Dedifferentiated amniotic fluid mesenchymal stem cell (primary cell): Measurements from ENCODE around the gene SYTL3.

Source experiments
- DNase-seq: peaks from one replicate; pipeline ENCODE4 v3.0.0-alpha.2; 2016; ENCODE audit errors: extremely low spot score

SYTL3 gene

GRCh38 chr6:158760618-158761250, 110.9 kb downstream of the SYTL3 start:
- no peak for DNase-seq

GRCh38 chr6:158761746-158762145, 111.9 kb downstream of the SYTL3 start:
- DNase-seq, result no peak

GRCh38 chr6:158762787-158763433, 113.1 kb downstream of the SYTL3 start:
- DNase-seq, result no peak

GRCh38 chr6:158763434-158764182, 113.8 kb downstream of the SYTL3 start:
- DNase-seq, result no peak

GRCh38 chr6:158764183-158764849, 114.5 kb downstream of the SYTL3 start:
- no peak for DNase-seq

- DNase-seq, result no peak
These were observed 115.1 kb downstream of the SYTL3 start for GRCh38 chr6:158764926-158765325.

GRCh38 chr6:158765499-158766068, 115.7 kb downstream of the SYTL3 start:
- DNase-seq, result no peak

- DNase-seq, result no peak
These were observed 117.0 kb downstream of the SYTL3 start for GRCh38 chr6:158766621-158767455.

GRCh38 chr6:158767709-158768108, 117.9 kb downstream of the SYTL3 start:
- DNase-seq, result no peak

- DNase-seq, result no peak
These were observed 118.6 kb downstream of the SYTL3 start for GRCh38 chr6:158768436-158768835.

GRCh38 chr6:158769234-158769770, 119.4 kb downstream of the SYTL3 start:
- no peak for DNase-seq

GRCh38 chr6:158769771-158770432, 120.0 kb downstream of the SYTL3 start:
- no peak for DNase-seq

- DNase-seq, result no peak
These were observed 120.9 kb downstream of the SYTL3 start for GRCh38 chr6:158770533-158771330.

- DNase-seq, result no peak
These were observed 121.7 kb downstream of the SYTL3 start for GRCh38 chr6:158771399-158772152.

- DNase-seq, result no peak
These were observed 122.3 kb downstream of the SYTL3 start for GRCh38 chr6:158772172-158772571.

- no peak for DNase-seq
These were observed 123.1 kb downstream of the SYTL3 start for GRCh38 chr6:158772851-158773371.

GRCh38 chr6:158773581-158774449, 124.0 kb downstream of the SYTL3 start:
- DNase-seq, result no peak
